ENCODE measurements around the gene C1orf21. TPM values are rescaled to one million over a fixed set of nuclear protein-coding genes. Genes with fewer than 3 reads are reported as not detected.

The C1orf21 gene
- polyA plus RNA-seq, 1 experiment = 4.3 TPM

- Histone ChIP-seq H3K4me3 (ENCODE audit: low read depth, low read length) (no peak overlapping the region), H3K36me3 (ENCODE audit: control insufficient read depth, insufficient read depth, low read length) (no peaks in the 10 kb centered on the region), H3K27me3 (ENCODE audit: control insufficient read depth, insufficient read depth, low read length) (no peaks in the 10 kb centered on the region)
- ChIA-PET CTCF (interaction anchor here (0.7 to 1.8 kb wide), 5 partner anchors 11 to 493 kb away, joined by 3 to 7 read pairs (median 4); no protein-coding TSS in a partner anchor), POLR2A (no interaction called here)
- TF ChIP-seq CTCF (IDR thresholded peaks at IDR 0.05; ENCODE audit: insufficient read depth, low read depth, low read length) = no peak
- no peak for DNase-seq (ENCODE audit: low read depth)
These were observed 181.3 kb downstream of the C1orf21 start for GRCh38 chr1:184568148-184568547.

GRCh38 chr1:184569106-184569505, 182.3 kb downstream of the C1orf21 start:
- no peak for TF ChIP-seq CTCF (IDR thresholded peaks at IDR 0.05; ENCODE audit: insufficient read depth, low read depth, low read length)
- Histone ChIP-seq H3K4me3 (ENCODE audit: low read depth, low read length) (no peak overlapping the region), H3K36me3 (ENCODE audit: control insufficient read depth, insufficient read depth, low read length) (no peaks in the 10 kb centered on the region), H3K27me3 (ENCODE audit: control insufficient read depth, insufficient read depth, low read length) (no peaks in the 10 kb centered on the region)
- no peak for DNase-seq (ENCODE audit: low read depth)
- ChIA-PET POLR2A (no interaction called here), CTCF (interaction anchor here (0.8 to 1.4 kb wide), 2 partner anchors 93 to 95 kb away, joined by 3 to 4 read pairs; no protein-coding TSS in a partner anchor)

GRCh38 chr1:184574588-184574987, 187.8 kb downstream of the C1orf21 start:
- no peak overlapping the region for H3K4me3 ChIP-seq (ENCODE audit: low read depth, low read length)
- ChIA-PET CTCF (no interaction called here), POLR2A (no interaction called here)
- TF ChIP-seq CTCF (IDR thresholded peaks at IDR 0.05; ENCODE audit: insufficient read depth, low read depth, low read length) = no peak
- DNase-seq (ENCODE audit: low read depth) = no peak
- no peaks in the 10 kb centered on the region for H3K36me3 ChIP-seq (ENCODE audit: control insufficient read depth, insufficient read depth, low read length)
- no peaks in the 10 kb centered on the region for H3K27me3 ChIP-seq (ENCODE audit: control insufficient read depth, insufficient read depth, low read length)

GRCh38 chr1:184576822-184577221, 190.0 kb downstream of the C1orf21 start:
- Histone ChIP-seq H3K27me3 (ENCODE audit: control insufficient read depth, insufficient read depth, low read length) (no peaks in the 10 kb centered on the region), H3K4me3 (ENCODE audit: low read depth, low read length) (no peak overlapping the region), H3K36me3 (ENCODE audit: control insufficient read depth, insufficient read depth, low read length) (no peaks in the 10 kb centered on the region)
- no peak for TF ChIP-seq CTCF (IDR thresholded peaks at IDR 0.05; ENCODE audit: insufficient read depth, low read depth, low read length)
- ChIA-PET POLR2A (no interaction called here), CTCF (interaction anchor here (0.6 to 1.6 kb wide), 2 partner anchors 10 to 228 kb away, joined by 3 read pairs; no protein-coding TSS in a partner anchor)
- DNase-seq (ENCODE audit: low read depth) = no peak

GRCh38 chr1:184577319-184577718, 190.5 kb downstream of the C1orf21 start:
- ChIA-PET CTCF (interaction anchor here (1.3 to 1.6 kb wide), 2 partner anchors 10 to 115 kb away, joined by 3 to 4 read pairs; no protein-coding TSS in a partner anchor), POLR2A (no interaction called here)
- H3K27me3 ChIP-seq (ENCODE audit: control insufficient read depth, insufficient read depth, low read length) = no peaks in the 10 kb centered on the region
- TF ChIP-seq CTCF (IDR thresholded peaks at IDR 0.05; ENCODE audit: insufficient read depth, low read depth, low read length) = no peak
- no peak overlapping the region for H3K4me3 ChIP-seq (ENCODE audit: low read depth, low read length)
- H3K36me3 ChIP-seq (ENCODE audit: control insufficient read depth, insufficient read depth, low read length) = no peaks in the 10 kb centered on the region
- no peak for DNase-seq (ENCODE audit: low read depth)

Data from BJ (cell line).